GM23248 (cell line): Measurements from ENCODE around the gene RETSAT.

Experiments used
- EZH2 ChIP-seq: fragments of 200-600 bp; sonication (generic); IDR thresholded peaks from 2 replicates; pipeline ENCODE4 v1.6.1; 2018; ENCODE audit warnings: antibody characterized with exemption, mild to moderate bottlenecking; ENCODE audit not compliant: insufficient read depth, poor library complexity, severe bottlenecking
- EZH2phosphoT487 ChIP-seq: fragments of 200-600 bp; sonication (generic); IDR thresholded peaks from 2 replicates; pipeline ENCODE4 v1.6.1; 2018; ENCODE audit warnings: antibody characterized with exemption, moderate library complexity, mild to moderate bottlenecking, low read depth; ENCODE audit not compliant: insufficient read depth

DNA sequence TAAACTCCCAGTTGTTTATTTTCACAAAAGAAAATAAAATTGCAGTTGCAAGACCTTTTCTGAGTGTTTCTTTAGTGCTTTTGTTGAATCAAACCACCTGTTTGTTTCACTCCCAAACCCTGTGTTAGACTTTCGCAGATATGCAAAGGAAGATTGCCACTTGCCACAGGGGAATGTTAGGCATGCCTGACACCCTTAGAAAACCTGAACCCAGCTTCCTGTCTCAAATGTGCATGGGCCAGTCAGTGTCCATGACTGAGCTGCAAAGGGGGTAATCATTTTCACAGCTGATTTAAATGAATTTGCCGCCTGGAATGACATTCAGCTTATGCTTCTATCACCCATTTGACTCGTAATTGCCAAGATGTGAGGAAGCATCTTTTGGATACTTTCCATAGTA, 44.0 kb downstream of the RETSAT start:
- no peak for TF ChIP-seq EZH2phosphoT487
- no peak for TF ChIP-seq EZH2
